Inflammatory macrophage (primary cell): Measurements from ENCODE around the gene CDK14.

Experiments
- DNase-seq, 2 donors: peaks; one replicate each; pipeline ENCODE4 v3.0.0-alpha.2; 2020 to 2022

Gene CDK14

DNA sequence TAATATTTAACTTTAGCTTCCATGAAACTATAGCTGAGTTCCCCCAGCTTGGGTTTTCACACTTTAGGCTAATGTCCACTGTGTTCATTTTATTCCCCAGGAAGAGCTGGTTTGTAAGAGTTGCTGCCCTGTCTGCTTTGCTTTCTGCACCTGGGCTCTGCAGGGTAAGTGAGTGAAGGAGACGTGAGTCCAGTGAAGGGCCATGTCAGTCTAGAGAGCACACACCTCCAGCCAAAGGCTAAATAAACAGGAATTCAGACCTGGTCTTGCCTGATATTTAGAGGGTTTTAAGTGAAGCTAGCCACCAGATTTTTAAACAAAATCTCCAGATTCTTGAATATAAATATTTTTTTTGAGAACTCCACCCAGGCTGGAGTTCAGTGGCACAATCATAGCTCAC is 643.7 kb downstream of the CDK14 start:
- no peak for DNase-seq

GRCh38 chr7:91240376-91240941 is 644.3 kb downstream of the CDK14 start:
- DNase-seq, result peak; percentile 34 to 70

GRCh38 chr7:91242097-91242844 is 646.1 kb downstream of the CDK14 start:
- no peak for DNase-seq

GRCh38 chr7:91243591-91244301 is 647.6 kb downstream of the CDK14 start:
- DNase-seq, result no peak

GRCh38 chr7:91247500-91247899 is 651.4 kb downstream of the CDK14 start:
- DNase-seq, result peak in 1 of 2 donors; percentile 6

DNA sequence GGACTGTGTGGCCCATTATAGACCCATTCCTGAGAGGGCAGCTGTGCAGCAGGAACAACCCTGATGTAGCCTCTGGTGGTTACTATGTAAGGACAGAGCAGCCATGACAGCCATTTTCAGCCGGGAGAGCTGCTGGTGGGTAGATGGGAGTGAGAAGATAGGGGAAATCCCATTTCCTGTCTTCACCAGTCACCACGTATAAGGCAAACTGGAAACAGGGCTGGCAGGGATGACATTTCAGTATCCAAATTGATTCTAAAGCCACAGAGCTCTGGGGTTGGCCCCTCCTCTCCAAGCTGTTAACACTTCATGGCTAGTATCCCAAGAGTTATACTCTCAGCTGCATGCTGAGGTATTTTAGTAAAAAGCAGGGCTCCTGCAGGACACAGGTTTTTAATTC is 652.9 kb downstream of the CDK14 start:
- DNase-seq, result no peak

DNA sequence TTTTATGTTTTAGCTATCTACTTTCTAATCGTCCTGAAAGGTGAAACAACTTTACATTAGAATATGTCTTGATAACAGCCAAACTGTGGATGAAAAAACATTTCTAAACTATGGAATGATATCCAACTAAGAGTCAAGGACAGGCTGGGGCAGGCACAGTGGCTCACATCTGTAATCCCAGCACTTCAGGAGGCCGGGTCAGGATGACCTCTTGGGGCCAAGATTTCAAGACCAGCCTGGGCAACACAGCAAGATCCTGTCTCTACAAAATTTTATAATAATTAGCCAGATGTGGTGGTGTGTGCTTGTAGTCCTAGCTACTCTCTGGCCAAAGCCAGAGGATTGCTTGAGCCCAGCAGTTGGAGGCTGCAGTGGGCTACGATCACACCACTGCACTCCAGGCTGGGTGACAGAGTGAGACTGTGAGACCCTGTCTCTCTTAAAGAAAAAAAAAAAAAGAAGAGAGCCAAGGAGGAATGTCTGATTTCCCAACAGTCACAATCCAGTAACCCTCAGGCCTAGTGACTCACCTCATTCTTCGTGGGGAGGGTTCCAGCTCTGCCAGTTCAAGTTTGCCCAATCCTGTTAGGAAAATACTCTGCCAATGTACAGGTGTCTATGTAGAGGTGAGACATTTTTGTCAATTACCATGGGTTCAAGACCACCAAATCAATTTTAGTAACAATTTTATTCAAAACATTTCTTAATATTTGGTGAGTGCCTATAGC is 653.5 kb downstream of the CDK14 start:
- DNase-seq, result no peak

GRCh38 chr7:91250706-91251105 is 654.6 kb downstream of the CDK14 start:
- no peak for DNase-seq

- no peak for DNase-seq
These were observed 655.8 kb downstream of the CDK14 start for GRCh38 chr7:91251877-91252276.
